Measurements from ENCODE around the gene EVA1A.
A peak's percentile ranks its signal among the peaks of the same experiment; 100 is the strongest.

EVA1A gene

GRCh38 chr2:75562513-75562864 lies 1.8 kb upstream of the EVA1A start:
- no peak overlapping the region for H3K4me3 ChIP-seq (ENCODE audit: low read length)
- TF ChIP-seq ZNF274 (IDR thresholded peaks at IDR 0.05; ENCODE audit: low read depth, low read length): no peak

DNA sequence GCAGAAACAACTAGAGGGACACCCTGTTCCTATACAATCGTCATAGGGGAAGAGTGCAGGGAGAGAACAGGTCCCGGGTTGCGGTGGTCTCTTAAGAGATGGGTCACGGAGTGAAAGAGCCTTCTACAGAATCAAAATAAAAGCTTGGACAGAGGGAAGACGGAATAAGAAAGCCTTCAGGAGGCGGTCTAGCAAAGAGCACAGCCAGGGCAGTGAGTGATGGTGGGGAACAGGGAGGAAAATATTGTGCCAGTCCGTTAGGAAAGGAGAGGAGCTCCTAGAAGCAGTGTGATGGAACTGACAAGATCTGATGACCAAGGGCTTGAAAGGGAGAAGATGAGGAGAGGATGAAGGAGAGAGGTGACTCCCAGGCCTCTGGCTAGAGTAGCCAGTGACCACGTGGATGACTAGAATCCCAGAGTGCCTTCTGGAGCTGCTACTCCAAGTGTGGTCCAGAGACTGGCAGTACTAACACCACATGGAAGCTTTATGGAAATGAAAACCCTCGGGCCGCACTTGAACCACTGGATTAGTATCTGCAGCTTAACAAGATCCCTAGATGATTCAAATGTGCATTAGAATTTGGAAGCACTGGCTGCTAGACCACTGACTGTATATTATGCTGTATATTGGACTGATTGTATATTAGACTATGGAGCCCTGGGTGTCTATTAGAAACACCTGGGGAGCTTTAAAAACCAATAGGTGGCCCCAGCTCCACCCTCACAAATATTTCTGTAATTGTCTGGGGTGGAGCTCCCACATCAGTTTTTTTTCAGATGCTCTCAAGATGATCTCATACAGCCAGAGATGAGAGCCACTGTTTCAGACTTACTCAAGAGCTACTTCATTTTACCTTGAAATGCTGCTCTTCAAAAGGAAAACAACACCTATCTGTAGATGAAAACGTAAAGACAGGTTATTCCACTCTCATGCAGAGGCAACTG lies 1.1 kb upstream of the EVA1A start:
- TF ChIP-seq ZNF274 (IDR thresholded peaks at IDR 0.05; ENCODE audit: low read depth, low read length): no peak
- H3K4me3 ChIP-seq (ENCODE audit: low read length): no peak overlapping the region

DNA sequence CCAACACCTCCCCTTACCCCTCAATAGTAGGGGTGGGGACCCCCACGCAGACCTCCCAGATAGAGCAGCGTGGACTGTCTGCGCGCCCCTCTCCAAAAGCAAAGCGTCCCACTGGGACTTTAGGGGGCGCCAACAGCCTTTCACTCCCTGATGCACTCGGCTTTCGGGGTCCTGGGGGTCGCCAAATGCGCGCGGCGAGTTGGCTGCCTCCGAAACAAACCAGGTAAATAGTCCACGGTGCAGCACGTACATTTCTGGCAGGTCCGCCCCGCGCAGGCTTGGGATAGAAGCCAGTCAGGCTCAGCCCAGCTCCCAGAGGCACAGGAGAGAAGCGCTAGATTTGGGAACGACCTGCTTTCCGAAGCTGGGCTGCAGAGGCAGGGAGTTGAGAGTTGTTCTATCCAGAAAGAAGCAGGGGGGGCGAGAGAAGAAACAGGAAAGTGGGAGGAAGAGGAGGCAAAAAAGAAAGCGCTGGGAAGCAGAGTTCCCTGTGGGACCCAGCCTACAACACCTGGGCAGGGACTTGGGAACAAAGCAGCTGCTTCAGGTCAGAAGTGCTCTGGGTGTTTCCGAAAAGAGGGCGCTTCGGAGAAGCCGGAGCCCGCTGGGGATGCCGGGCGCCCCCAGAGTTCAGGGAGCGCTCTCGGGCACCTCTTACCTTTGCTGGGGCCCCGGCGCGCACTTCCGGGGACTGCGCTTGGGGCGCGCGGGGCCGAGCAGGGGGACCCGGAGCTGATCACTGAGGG lies 544 bp downstream of the EVA1A start:
- H3K4me3 ChIP-seq (ENCODE audit: low read length): peak overlapping the region; percentile 48; the same call in 1 of the 2 replicates
- no peak for TF ChIP-seq ZNF274 (IDR thresholded peaks at IDR 0.05; ENCODE audit: low read depth, low read length)

DNA sequence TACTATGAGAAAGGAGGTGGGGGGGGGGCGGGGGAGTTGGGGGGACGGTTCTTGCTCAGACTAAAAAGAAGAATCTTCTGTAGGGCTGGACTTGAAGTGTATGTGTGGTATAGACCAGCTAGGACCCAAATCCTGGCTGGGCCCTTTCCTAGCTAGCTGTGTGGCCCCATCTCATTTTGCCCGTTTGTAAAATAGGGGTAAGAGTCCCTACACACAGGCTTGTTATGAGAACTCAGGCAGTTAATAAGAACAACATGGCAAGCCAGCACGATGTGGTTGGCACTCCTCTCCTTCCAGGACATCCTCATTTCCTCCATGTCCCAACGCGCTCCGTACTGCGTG lies 1.1 kb downstream of the EVA1A start:
- no peak overlapping the region; the same call in 1 of the 2 replicates for H3K4me3 ChIP-seq (ENCODE audit: low read length)
- no peak for TF ChIP-seq ZNF274 (IDR thresholded peaks at IDR 0.05; ENCODE audit: low read depth, low read length)

DNA sequence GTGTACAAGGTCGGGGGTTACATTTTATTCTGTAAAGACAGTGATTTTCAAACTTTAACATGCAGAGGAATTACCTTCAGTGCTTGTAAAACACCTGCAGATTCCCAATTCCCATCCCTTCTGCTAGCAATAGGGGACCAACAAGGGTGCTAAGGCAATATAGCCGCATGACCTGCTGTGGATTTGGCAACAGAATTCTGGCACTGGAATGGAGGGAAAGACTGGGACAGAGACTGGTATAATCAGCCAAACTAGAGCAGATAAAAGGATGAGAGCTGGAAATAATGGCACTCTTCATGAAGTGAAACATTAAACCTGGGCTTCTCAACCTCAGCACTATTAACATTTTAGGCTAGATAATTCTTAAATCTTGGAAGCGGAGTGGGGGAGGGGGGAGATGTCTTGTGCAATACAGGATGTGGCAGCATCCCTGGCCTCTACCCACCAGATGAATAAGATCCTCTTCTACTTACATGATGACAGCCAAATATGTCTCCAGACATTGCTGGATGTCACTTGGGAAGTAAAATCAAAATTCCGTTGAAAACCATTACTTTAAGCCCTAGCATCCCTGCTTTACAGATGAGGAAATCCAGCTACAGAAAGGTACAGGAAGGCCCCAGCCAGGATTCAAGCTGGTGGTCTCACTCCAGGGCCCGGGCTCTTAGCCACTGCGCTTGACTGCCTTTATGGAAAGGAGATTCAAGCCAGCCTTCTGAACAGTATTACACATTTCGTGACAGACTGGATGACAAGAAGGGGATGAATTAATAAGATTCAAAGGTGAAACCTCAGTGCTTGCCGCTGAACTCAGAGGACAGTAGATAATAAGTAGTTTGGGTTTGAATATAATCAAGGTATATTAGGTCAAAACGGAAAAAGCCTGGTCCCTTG lies 1.7 kb downstream of the EVA1A start:
- H3K4me3 ChIP-seq (ENCODE audit: low read length): no peak overlapping the region
- no peak for TF ChIP-seq ZNF274 (IDR thresholded peaks at IDR 0.05; ENCODE audit: low read depth, low read length)

GRCh38 chr2:75558136-75558535 lies 2.6 kb downstream of the EVA1A start:
- H3K4me3 ChIP-seq (ENCODE audit: low read length): no peak overlapping the region
- no peak for TF ChIP-seq ZNF274 (IDR thresholded peaks at IDR 0.05; ENCODE audit: low read depth, low read length)

DNA sequence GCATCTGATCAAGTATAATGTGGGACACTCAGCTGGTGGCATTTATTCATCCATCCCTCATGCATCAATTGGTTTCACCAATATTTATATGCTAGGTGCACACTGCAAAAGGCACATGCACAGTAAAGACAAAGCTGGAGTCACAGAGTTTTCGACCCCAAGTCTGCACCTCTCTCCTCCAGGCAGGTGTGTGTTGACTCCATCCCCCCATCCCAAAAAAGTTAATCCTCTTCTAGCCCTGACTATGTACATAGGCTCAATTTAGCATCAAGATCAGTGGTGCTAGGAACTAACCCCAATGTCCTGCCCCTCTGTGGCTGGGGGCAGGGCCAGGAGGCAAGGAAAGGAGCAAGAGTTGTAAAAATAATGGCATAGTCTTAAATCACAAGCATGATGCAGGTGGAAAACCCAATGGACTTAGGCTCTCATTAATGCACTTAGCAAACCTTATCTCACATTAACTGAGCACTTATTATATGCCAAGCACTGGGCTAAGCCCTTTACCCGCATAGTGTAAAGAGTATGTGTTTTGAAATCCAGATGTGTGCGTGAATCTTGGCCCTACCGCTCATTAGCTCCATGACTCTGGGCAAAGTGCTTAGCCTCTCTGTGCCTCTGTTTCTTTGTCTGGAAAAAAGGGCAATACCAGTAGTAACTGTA lies 3.1 kb downstream of the EVA1A start:
- no peak overlapping the region for H3K4me3 ChIP-seq (ENCODE audit: low read length)
- TF ChIP-seq ZNF274 (IDR thresholded peaks at IDR 0.05; ENCODE audit: low read depth, low read length): no peak

GRCh38 chr2:75556679-75557366 lies 3.9 kb downstream of the EVA1A start:
- no peak overlapping the region for H3K4me3 ChIP-seq (ENCODE audit: low read length)
- no peak for TF ChIP-seq ZNF274 (IDR thresholded peaks at IDR 0.05; ENCODE audit: low read depth, low read length)

DNA sequence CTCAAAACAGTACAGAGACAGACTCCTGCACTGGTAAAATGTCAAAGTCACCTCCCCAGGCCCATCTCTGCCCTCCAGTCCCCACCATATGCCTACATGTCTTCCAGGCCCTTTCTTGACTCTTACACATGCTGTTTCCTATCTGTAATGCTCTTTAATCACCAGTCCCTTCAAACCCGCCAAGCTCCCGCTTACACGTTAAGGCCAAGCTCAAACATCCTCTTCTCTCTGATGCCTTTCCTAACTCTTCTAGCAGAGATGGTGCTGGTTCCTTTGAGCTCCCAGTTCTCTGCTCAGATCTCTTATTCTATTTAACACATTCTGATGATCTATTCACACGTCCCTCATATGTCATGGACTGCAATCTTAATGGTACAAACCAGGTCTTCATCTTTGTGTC lies 5.0 kb downstream of the EVA1A start:
- H3K4me3 ChIP-seq (ENCODE audit: low read length): no peak overlapping the region
- TF ChIP-seq ZNF274 (IDR thresholded peaks at IDR 0.05; ENCODE audit: low read depth, low read length): no peak

- TF ChIP-seq ZNF274 (IDR thresholded peaks at IDR 0.05; ENCODE audit: low read depth, low read length): no peak
- H3K4me3 ChIP-seq (ENCODE audit: low read length): no peak overlapping the region
Measured at GRCh38 chr2:75553935-75554531, 6.7 kb downstream of the EVA1A start.

GRCh38 chr2:75552222-75552621 lies 8.5 kb downstream of the EVA1A start:
- no peak overlapping the region for H3K4me3 ChIP-seq (ENCODE audit: low read length)
- no peak for TF ChIP-seq ZNF274 (IDR thresholded peaks at IDR 0.05; ENCODE audit: low read depth, low read length)

DNA sequence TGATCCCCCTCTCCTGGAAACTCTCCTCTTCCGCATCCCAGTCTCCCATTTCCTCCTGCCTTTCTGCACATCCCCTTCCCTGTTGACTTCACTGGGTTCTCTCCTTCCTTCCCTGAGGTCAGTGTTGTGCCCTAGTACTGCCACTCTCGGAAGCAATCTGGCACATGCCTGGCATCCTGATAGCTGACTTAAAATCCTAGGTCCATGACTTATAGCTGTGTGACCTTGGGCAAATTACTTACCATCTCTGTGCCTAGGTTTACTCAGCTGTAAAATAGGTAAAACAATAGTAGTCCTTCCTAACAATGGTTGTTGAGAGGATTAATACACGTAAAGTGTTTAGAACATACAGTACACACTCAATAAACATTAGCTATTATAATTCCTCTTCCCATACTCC lies 9.3 kb downstream of the EVA1A start:
- H3K4me3 ChIP-seq (ENCODE audit: low read length): no peak overlapping the region
- TF ChIP-seq ZNF274 (IDR thresholded peaks at IDR 0.05; ENCODE audit: low read depth, low read length): no peak

All from GM08714 (cell line).